HepG2 (cell line): ENCODE results near the gene UBE2I. TPM values are rescaled to one million over a fixed set of nuclear protein-coding genes. Genes with fewer than 3 reads are reported as not detected.

Source experiments
- AHDC1 ChIP-seq: sonication (generic); formaldehyde crosslinking; IDR thresholded peaks from 2 replicates; pipeline ENCODE4 v1.5.1; 2020; ENCODE audit warnings: mild to moderate bottlenecking, missing genetic modification reagents, borderline replicate concordance
- BATF2 ChIP-seq: sonication (generic); formaldehyde crosslinking; IDR thresholded peaks from 2 replicates; pipeline ENCODE4 v1.8.0; 2022; ENCODE audit warnings: mild to moderate bottlenecking, missing genetic modification reagents, moderate library complexity
- DBP ChIP-seq: sonication (generic); formaldehyde crosslinking; IDR thresholded peaks from 2 replicates; pipeline ENCODE4 v1.4.0; 2020; ENCODE audit warnings: missing genetic modification reagents; ENCODE audit errors: not compliant biosample characterization
- ELF3 ChIP-seq: IDR thresholded peaks from 2 replicates; pipeline ENCODE4 v1.6.1; 2016; ENCODE audit warnings: missing genetic modification reagents, missing compliant biosample characterization
- HMGXB4 ChIP-seq, 2 experiments: sonication (generic) in 1 of 2; formaldehyde crosslinking in 1 of 2; IDR thresholded peaks; 2 replicates each; pipeline versions ENCODE4 v1.4.0 to v1.6.1; 2018 to 2020; ENCODE audit warnings: missing genetic modification reagents in 2 of 2, borderline replicate concordance in 1 of 2, low read depth in 1 of 2, mild to moderate bottlenecking in 1 of 2, missing biosample characterization in 1 of 2
- IKZF5 ChIP-seq: IDR thresholded peaks from 2 replicates; pipeline ENCODE4 v1.6.1; 2018; ENCODE audit warnings: missing genetic modification reagents, mild to moderate bottlenecking, missing compliant biosample characterization
- KLF6 ChIP-seq: IDR thresholded peaks from 2 replicates; pipeline ENCODE4 v1.8.0; 2016; ENCODE audit warnings: missing biosample characterization, missing genetic modification reagents
- NBN ChIP-seq: fragments of 450-650 bp; conservative IDR thresholded peaks from 2 replicates; pipeline ENCODE4 v1.6.1; 2017
- NFKB2 ChIP-seq: sonication (generic); formaldehyde crosslinking; IDR thresholded peaks from 2 replicates; pipeline ENCODE4 v1.4.0; 2020; ENCODE audit warnings: missing genetic modification reagents, borderline replicate concordance
- SNAI1 ChIP-seq: sonication (generic); formaldehyde crosslinking; IDR thresholded peaks from 2 replicates; pipeline ENCODE4 v1.5.0; 2020; ENCODE audit warnings: mild to moderate bottlenecking, missing genetic modification reagents, borderline replicate concordance
- TARDBP ChIP-seq: sonication (generic); formaldehyde crosslinking; IDR thresholded peaks from 2 replicates; pipeline ENCODE4 v1.8.0; 2022; ENCODE audit warnings: mild to moderate bottlenecking, missing genetic modification reagents
- TFDP1 ChIP-seq: IDR thresholded peaks from 2 replicates; pipeline ENCODE4 v1.6.1; 2016; ENCODE audit warnings: missing compliant biosample characterization, missing genetic modification reagents, borderline replicate concordance
- ZNF510 ChIP-seq: sonication (generic); formaldehyde crosslinking; IDR thresholded peaks from 2 replicates; pipeline ENCODE4 v1.4.0; 2020; ENCODE audit warnings: low read depth, mild to moderate bottlenecking, missing genetic modification reagents
- ZNF546 ChIP-seq: sonication (generic); formaldehyde crosslinking; conservative IDR thresholded peaks from 2 replicates; pipeline ENCODE4 v1.8.1; 2023; ENCODE audit warnings: mild to moderate bottlenecking, missing genetic modification reagents
- ZNF589 ChIP-seq: sonication (generic); formaldehyde crosslinking; conservative IDR thresholded peaks from 2 replicates; pipeline ENCODE4 v1.8.0; 2022; ENCODE audit warnings: mild to moderate bottlenecking, moderate library complexity, missing genetic modification reagents
- ZNF629 ChIP-seq: sonication (generic); formaldehyde crosslinking; conservative IDR thresholded peaks from 2 replicates; pipeline ENCODE4 v1.5.0; 2020; ENCODE audit warnings: missing genetic modification reagents
- ZSCAN25 ChIP-seq: sonication (generic); formaldehyde crosslinking; IDR thresholded peaks from 2 replicates; pipeline ENCODE4 v1.8.0; 2022; ENCODE audit warnings: mild to moderate bottlenecking, missing genetic modification reagents
- polyA plus RNA-seq, 8 experiments: library from polyadenylated mRNA; depleted of rRNA in 3 of 8; stranded (reverse) in 7 of 8; unstranded in 1 of 8; fragments of >200 nt; fragmentation: Illumina TruSeq in 4 of 8; extraction: Trizol in 4 of 8; gene quantifications; 2 replicates each; pipeline versions ENCODE4 v1.2.1 to v1.2.3, GENCODE V29; 2011 to 2016; ENCODE audit warnings: low read depth in 4 of 8, missing spikeins in 1 of 8, mixed read lengths in 1 of 8; ENCODE audit not compliant: insufficient read depth in 1 of 8
- total RNA-seq, 5 experiments: library from RNA; depleted of rRNA; stranded (reverse); fragments of >200 nt; fragmentation: Illumina TruSeq; extraction: Trizol; gene quantifications; 2 replicates each; pipeline ENCODE4 v1.2.3, GENCODE V29; 2016; ENCODE audit warnings: low read depth in 1 of 5

Gene UBE2I
- total and polyA plus RNA-seq, 2 of the 13 experiments (the other 11 are each of a cell fraction or from before 2014, with no cell fraction given) = 75.8 to 98.9 TPM

GRCh38 chr16:1299012-1299867 is 10.2 kb upstream of the UBE2I start (continued):
- TF ChIP-seq HMGXB4 (CRISPR knock-in tag; IDR thresholded peaks at IDR 0.05; ENCODE audit: borderline replicate concordance in 1 of 2, low read depth in 1 of 2) (0 out of 4 replicates have a peak, but pooled peaks of 1 of the 2 experiments have one; percentile 29), NFKB2 (CRISPR knock-in tag) (0 out of 2 replicates have a peak, but pooled peaks have one; percentile 21), TARDBP (CRISPR knock-in tag) (no peak), IKZF5 (peak; percentile 61; the same call in 1 of the 2 replicates), NBN (no peak), KLF6 (CRISPR knock-in tag) (no peak), ZNF510 (CRISPR knock-in tag) (no peak), SNAI1 (CRISPR knock-in tag) (no peak), BATF2 (CRISPR knock-in tag) (no peak), ZNF589 (CRISPR knock-in tag) (no peak), ELF3 (CRISPR knock-in tag) (peak; percentile 71), AHDC1 (no peak), ZNF546 (CRISPR knock-in tag) (no peak), TFDP1 (CRISPR knock-in tag) (no peak), ZSCAN25 (CRISPR knock-in tag) (no peak), DBP (no peak), ZNF629 (CRISPR knock-in tag) (no peak)
